Measurements from ENCODE around the gene TANGO2.

Gene TANGO2

GRCh38 chr22:19984201-19984753 lies 36.6 kb upstream of the TANGO2 start:
- DNase-seq: no peak

GRCh38 chr22:19984851-19985811 lies 35.8 kb upstream of the TANGO2 start:
- DNase-seq: no peak

- no peak for DNase-seq
Observed at GRCh38 chr22:19986011-19986409, 34.9 kb upstream of the TANGO2 start.

DNA sequence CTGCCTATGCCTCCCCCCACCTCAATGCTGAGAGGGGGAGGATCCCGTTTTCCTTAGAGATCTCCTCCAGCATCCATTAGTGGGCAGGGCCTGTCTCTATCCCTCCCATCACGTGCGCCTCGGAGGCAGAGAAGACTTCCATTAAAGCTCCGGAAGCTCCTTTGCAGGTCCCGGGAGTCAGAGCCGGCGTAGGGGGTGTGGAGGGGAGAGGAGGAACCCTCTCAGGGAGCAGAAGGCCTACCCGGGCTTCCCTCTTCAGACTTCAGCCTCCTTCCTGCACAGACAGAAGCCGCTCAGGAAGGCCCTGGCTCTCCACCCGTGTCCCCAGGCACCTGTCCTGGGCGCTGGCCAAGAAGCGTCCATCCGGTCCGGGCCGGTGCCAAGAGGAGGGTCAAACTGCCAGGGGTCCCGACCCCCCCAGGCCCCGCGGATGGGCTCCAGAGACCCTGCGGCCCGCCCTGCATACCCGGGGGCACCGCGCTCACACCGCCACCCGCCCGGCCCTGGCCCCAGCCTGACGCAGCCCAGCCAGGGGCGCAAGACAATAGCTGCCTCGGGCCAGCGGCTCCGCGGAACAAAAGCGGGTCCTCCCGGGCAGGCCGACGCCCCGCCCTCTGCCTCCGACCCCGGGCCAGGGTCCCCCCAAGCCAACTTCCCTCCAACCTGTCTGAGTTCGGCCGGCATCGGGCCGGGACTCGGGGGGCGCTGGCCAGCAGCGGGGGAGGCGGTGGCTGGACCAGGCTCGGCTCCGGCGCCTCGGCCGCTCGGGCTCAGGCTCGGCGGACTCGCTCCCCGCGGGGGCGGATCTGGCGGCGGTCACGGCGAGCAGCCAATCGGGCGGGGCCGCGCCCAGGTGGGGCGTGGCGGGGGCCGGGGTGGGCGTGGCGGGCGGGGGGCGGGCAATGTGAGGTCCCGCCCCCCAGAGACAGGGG lies 34.2 kb upstream of the TANGO2 start:
- peak; percentile 88 for DNase-seq

GRCh38 chr22:19987394-19988306 lies 33.3 kb upstream of the TANGO2 start:
- DNase-seq: no peak

GRCh38 chr22:19988331-19988808 lies 32.5 kb upstream of the TANGO2 start:
- DNase-seq: no peak

DNA sequence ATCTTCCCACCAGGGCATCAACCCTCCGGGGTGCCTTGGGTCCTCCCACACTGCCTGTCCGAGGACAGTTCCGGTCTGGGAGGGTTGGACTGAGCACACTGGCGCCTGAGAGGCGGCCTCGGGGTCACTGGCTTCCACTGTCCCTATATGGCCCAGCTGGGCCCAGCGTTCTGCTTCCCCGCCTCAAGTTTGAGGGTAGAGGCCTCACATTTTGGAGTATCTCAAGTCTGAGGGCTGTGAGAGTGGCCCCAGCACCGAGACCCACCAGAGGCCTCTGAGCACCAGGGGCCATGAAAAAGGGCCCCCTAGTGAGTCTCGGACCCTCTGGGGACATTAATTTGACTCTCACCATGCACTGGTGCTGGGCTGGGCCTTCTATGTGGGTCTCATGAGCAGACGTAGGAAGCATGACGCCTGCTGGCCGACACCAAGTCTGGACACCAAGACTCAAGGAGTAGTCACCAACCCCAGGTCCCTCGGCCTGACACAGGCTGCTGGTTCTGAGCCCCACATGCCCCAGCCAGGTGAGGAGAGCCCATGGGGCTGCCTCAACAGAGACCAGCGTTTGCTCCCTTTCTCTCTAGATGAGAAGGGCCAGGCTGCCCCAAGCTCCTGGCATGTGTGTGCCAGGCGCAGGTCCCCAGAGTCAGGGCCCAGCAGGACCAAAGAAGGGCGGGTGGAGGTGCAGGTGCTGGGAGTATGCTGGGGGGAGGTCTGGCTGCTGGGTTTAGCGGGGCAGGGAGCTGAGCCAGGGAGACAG lies 31.8 kb upstream of the TANGO2 start:
- no peak for DNase-seq

DNA sequence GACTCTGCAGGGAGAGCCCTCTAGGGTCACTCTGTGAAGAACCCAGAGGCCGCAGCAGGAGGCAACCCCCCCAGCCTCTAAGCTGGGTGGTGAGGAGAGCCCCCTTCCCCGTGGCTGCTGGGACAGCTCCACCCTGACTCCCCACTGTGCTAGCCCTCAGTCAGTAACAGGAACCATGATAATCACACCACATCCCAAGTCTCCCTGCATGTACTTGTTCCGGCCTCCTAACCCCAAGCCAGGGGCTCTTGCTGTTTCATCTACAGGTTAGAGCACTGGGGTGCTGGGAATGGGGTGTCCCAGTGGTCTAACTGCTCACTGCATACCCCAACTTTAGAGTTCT lies 31.2 kb upstream of the TANGO2 start:
- DNase-seq: no peak

DNA sequence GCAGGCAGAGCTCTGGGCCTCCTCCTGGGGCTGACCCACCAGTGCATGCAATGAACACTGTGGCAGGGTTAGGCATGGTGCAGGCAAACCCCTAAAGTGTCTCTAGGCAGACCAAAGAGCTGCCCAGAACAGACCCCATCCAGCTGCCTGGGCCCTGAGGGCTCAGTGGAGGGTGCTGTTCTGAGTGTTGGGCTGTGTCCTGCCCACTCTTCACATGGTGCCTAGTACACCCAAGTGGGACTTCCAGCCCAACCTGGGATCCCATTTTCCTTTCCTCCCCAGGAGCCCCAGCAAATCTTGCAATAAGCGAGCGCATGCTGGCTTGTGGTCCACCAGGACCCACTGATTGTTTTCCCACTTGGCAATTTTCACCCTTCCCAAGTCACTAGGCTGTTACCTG lies 30.7 kb upstream of the TANGO2 start:
- no peak for DNase-seq

GRCh38 chr22:19990609-19991394 lies 30.1 kb upstream of the TANGO2 start:
- DNase-seq: no peak

DNA sequence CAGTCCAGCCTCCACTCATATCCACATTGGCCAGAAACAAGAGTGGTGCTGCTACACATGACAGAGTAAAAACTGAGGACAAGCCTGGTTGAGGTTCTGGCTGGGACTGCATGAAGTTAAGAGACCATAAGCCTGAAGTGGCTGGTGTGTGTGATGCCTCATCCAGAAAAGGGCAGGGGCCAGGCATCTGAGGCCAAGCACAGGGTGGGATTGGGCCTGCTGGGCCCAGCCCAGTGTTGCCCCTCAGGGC lies 29.6 kb upstream of the TANGO2 start:
- no peak for DNase-seq

- no peak for DNase-seq
Observed at GRCh38 chr22:19991645-19992451, 29.1 kb upstream of the TANGO2 start.

GRCh38 chr22:19992481-19992911 lies 28.4 kb upstream of the TANGO2 start:
- DNase-seq: no peak

- DNase-seq: no peak
Observed at GRCh38 chr22:19992921-19993355, 28.0 kb upstream of the TANGO2 start.

GRCh38 chr22:19993926-19994325 lies 27.0 kb upstream of the TANGO2 start:
- no peak for DNase-seq

DNA sequence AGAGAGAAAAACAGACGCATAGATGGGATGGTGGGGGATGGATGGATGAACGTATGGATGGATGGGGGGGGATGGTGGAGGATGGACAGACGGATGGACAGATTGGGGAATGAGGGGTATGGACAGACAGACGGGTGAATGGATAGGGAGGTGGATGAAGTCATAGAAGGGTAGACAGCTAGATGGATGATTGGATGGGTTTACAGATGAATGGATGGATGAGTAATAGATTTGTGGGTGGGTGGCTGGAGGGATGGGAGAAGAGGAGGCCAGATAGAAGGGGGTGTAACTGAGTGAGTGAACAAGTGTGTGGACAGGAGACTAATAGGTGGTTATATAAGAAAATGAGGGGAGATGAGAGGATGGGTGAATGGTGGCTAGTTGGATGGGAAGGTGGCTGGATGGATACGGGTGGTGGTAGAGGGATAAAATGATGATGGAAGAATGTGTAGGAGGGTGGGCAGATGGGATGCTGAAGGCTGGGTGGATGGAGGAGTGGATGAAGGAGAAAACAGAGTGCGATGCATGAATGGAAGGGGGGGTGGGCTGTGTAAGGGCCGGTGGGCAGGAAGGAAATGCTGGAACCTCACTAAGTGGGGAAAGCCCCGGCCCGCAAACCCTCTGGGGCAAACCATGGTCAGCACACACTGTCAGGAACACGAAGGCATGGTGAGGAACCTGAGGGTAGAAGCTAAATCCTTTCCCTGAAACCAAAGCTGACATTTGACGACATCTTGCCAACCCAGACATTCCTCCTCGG lies 25.9 kb upstream of the TANGO2 start:
- DNase-seq: no peak

DNA sequence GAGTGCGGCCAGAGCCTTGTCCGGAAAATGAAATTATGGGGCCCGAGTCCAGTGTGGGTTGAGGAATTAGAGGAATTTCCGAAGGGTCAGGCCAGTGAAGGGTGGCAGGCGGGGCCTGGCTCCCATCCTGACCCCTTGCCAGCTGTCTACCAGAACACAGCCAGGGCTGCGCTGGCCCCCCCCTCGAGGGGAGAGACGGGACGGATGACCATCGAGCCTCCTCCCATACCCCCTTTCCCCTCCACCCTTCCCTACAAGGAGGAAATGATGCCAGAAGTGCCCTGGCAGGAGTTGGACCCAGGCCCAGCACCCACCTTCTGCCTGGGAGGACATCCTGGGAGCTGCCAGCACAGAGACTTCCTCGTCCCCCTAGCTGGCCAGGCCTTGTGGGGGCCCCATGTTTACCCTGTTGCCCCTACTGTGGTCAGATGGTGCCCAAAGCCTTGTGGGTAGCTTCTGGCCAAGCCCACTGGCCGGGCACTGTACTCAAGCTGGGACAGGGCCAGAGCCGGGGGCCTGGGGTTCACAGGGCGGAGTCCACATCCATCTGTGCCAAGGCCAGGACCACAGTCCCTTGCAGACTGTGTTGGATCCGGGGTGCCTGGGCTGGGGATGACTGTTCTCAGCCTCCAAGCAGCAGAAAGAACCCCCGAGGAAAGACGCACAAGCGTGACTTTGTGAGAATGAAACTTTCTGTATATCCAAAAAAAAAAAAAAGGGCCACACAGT lies 25.1 kb upstream of the TANGO2 start:
- no peak for DNase-seq

DNA sequence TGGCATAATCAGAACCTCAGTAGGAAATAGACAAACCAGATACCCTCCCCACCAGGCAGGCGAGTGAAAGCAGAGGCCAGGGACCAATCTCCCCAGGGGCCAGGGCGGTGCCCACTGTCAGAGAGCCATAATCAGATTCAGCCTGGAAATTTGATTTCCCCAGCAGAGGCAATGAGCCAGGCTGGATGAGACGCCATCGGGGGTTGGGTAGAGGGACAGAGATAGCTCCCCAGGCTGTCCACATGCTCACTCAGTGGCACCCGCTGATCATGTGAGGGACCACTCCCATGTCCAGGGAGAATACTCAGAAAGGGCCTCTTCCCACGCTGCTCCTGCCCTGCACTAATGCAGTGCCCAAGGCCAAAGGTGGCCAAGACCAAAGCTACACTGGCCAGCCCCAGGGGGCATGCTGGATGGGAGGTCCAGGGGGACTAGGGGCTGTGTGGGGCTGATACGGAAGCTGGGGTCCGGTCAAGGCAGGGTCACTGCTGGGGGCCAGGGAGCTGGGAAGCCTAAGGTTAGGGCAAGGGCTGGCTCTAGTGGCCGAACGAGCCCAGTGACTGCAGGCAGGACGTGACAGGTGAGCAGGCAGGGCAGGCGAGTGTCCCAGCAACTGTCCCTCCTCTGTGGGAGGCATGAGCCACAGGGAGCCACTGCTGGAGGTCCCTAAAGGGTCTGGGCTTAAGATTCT lies 24.1 kb upstream of the TANGO2 start:
- no peak for DNase-seq
